Aortic smooth muscle cell (primary cell): Measurements from ENCODE around the gene CDKN1B. TPM values are rescaled to one million over a fixed set of nuclear protein-coding genes. Genes with fewer than 3 reads are reported as not detected.

Source experiments
- total RNA-seq: library from RNA; depleted of rRNA; stranded (reverse); fragments of >200 nt; gene quantifications from 2 replicates; pipeline ENCODE4 v1.2.3, GENCODE V29; 2014

Gene CDKN1B
- 42.8 and 44.7 TPM in 2 replicates for total RNA-seq

GRCh38 chr12:12716793-12717585, at the start of gene CDKN1B:
Gene CDKN1B, plus strand, starts transcription at chr12:12717368. Its CDS starts 472 bp downstream, at chr12:12717840.

Other genes with a start within 250 kb of the CDKN1B start
- gene DUSP16, start 154.5 kb upstream of the CDKN1B start, total RNA-seq = 6.6 and 7.8 TPM in 2 replicates
- 48.3 and 48.9 TPM in 2 replicates for gene CREBL2, start 105.5 kb upstream of the CDKN1B start, total RNA-seq
- 0.12 and 0.40 TPM in 2 replicates for gene GPR19, start 21.2 kb upstream of the CDKN1B start, total RNA-seq
- gene APOLD1, start 68.3 kb downstream of the CDKN1B start, total RNA-seq = 10.6 and 17.8 TPM in 2 replicates
- 46.0 and 47.2 TPM in 2 replicates for gene DDX47, start 96.0 kb downstream of the CDKN1B start, total RNA-seq
- 4.4 and 8.7 TPM in 2 replicates for gene GPRC5A, start 174.2 kb downstream of the CDKN1B start, total RNA-seq
- 0.25 TPM in 1 of 2 replicates, not detected in the other for gene GPRC5D, start 234.8 kb downstream of the CDKN1B start, total RNA-seq